ENCODE measurements around the gene CACHD1. TPM values are rescaled to one million over a fixed set of nuclear protein-coding genes. Genes with fewer than 3 reads are reported as not detected.
"Not testable (repeated sequence)": the region's sequence is repeated elsewhere in the genome, so short reads cannot be mapped to it uniquely, and the experiment has no call there.

The CACHD1 gene
- total and polyA plus RNA-seq, 3 donors from 2014 or later: 7.4 to 10.3 (median 8.3) TPM

- TF ChIP-seq CTCF (IDR thresholded peaks at IDR 0.05) (no peak), POLR2A (IDR thresholded peaks at IDR 0.05) (no peak)
- no peaks in the 10 kb centered on the region for H3K4me1 ChIP-seq
Measured at GRCh38 chr1:64721576-64722145, 251.7 kb downstream of the CACHD1 start.

GRCh38 chr1:64727861-64728260 is 257.9 kb downstream of the CACHD1 start:
- Histone ChIP-seq H3K27me3 (no peaks in the 10 kb centered on the region), H3K9me3 (no peaks in the 10 kb centered on the region), H3K4me1 (no peaks in the 10 kb centered on the region), H3K4me3 (no peak overlapping the region), H3K36me3 (ENCODE audit: low read depth, missing control alignments) (no peaks in the 10 kb centered on the region), H3K27ac (no peak overlapping the region)
- no peak for TF ChIP-seq POLR2A (IDR thresholded peaks at IDR 0.05)
- TF ChIP-seq CTCF (IDR thresholded peaks at IDR 0.05): no peak
- intact Hi-C loops (cut with DNase I; ENCODE audit: low total_unique reads): no loop called here
- WGBS, 2 donors: 83 to 92% methylated on average over 1 of the region's 1 CpG
- DNase-seq: no peak

More at GRCh38 chr1:64721576-64722145, 251.7 kb downstream of the CACHD1 start:
- DNase-seq: no peak
- Histone ChIP-seq H3K36me3 (ENCODE audit: low read depth, missing control alignments) (no peaks in the 10 kb centered on the region), H3K27me3 (no peaks in the 10 kb centered on the region), H3K9me3 (no peaks in the 10 kb centered on the region), H3K27ac (no peak overlapping the region), H3K4me3 (no peak overlapping the region)
- intact Hi-C loops (cut with DNase I; ENCODE audit: low total_unique reads): no loop called here
- 70 to 71% methylated on average over 2 of the region's 2 CpGs for WGBS, 2 donors

GRCh38 chr1:64733581-64734286 is 263.8 kb downstream of the CACHD1 start:
- Histone ChIP-seq H3K4me3 (no peak overlapping the region), H3K27me3 (no peaks in the 10 kb centered on the region), H3K36me3 (ENCODE audit: low read depth, missing control alignments) (no peaks in the 10 kb centered on the region), H3K9me3 (no peaks in the 10 kb centered on the region), H3K27ac (no peak overlapping the region), H3K4me1 (no peaks in the 10 kb centered on the region)
- DNase-seq: no peak
- TF ChIP-seq CTCF (IDR thresholded peaks at IDR 0.05): no peak
- no peak for TF ChIP-seq POLR2A (IDR thresholded peaks at IDR 0.05)
- 85 to 87% methylated on average over 3 of the region's 3 CpGs for WGBS, 2 donors
- intact Hi-C loops (cut with DNase I; ENCODE audit: low total_unique reads): no loop called here

GRCh38 chr1:64734287-64734652 is 264.3 kb downstream of the CACHD1 start:
- intact Hi-C loops (cut with DNase I; ENCODE audit: low total_unique reads): no loop called here
- no peak for TF ChIP-seq POLR2A (IDR thresholded peaks at IDR 0.05)
- no peak for TF ChIP-seq CTCF (IDR thresholded peaks at IDR 0.05)
- WGBS, 2 donors: 76 to 83% methylated on average over 3 of the region's 3 CpGs
- H3K27me3 ChIP-seq: no peaks in the 10 kb centered on the region
- DNase-seq: no peak
- no peak overlapping the region for H3K27ac ChIP-seq
- H3K36me3 ChIP-seq (ENCODE audit: low read depth, missing control alignments): no peaks in the 10 kb centered on the region
- no peaks in the 10 kb centered on the region for H3K9me3 ChIP-seq
- H3K4me1 ChIP-seq: no peaks in the 10 kb centered on the region
- no peak overlapping the region for H3K4me3 ChIP-seq

GRCh38 chr1:64740687-64741086 is 270.8 kb downstream of the CACHD1 start:
- H3K4me1 ChIP-seq; H3K27me3 ChIP-seq; intact Hi-C loops (cut with DNase I; ENCODE audit: low total_unique reads); H3K27ac ChIP-seq; H3K4me3 ChIP-seq; H3K36me3 ChIP-seq (ENCODE audit: low read depth, missing control alignments); DNase-seq; H3K9me3 ChIP-seq: not testable (repeated sequence)
- WGBS, 2 donors: 100% methylated on average over 1 of the region's 1 CpG

Small RNA genes lying within 50 kb of the gene (microRNA-seq; reads per million reads assigned to microRNA genes)
- gene MIR4794 (ENCODE audit: borderline number of aligned reads in 2 of 2, borderline replicate concordance in 1 of 2): 0 reads per million in 2 donors

Small RNA genes lying within 50 kb of the gene (small RNA-seq; reads per million reads assigned to genes)
- 0 reads per million in 2 donors for gene MIR4794
